Transverse colon (tissue), 4 donors: ENCODE measurements around the gene TRAPPC2L. TPM values are rescaled to one million over a fixed set of nuclear protein-coding genes. Genes with fewer than 3 reads are reported as not detected.

Source experiments
- DNase-seq: peaks from one replicate; pipeline ENCODE4 v3.0.0-alpha.2; 2019
- H3K27ac ChIP-seq, 4 donors: fragments of 200-600 bp; sonication (generic); 2 replicates each; pipeline ENCODE4 v1.5.1; 2016 to 2018; ENCODE audit warnings: inconsistent platforms in 4 of 4
- H3K27me3 ChIP-seq: fragments of 200-600 bp; sonication (generic); 2 replicates; pipeline ENCODE4 v1.5.1; 2017; ENCODE audit warnings: inconsistent platforms
- H3K36me3 ChIP-seq, 4 donors: fragments of 200-600 bp; sonication (generic); 2 replicates each; pipeline ENCODE4 v1.5.1; 2017 to 2019; ENCODE audit warnings: inconsistent platforms in 4 of 4
- H3K4me1 ChIP-seq, 4 donors: fragments of 200-600 bp; sonication (generic); 2 replicates each; pipeline ENCODE4 v1.5.1; 2017 to 2020; ENCODE audit warnings: inconsistent platforms in 4 of 4
- H3K4me3 ChIP-seq, 4 donors: fragments of 200-600 bp; sonication (generic); 1 replicate in 1 of 4; 2 replicates in 3 of 4; pipeline versions ENCODE4 v1.5.1 to v1.6.1; 2017 to 2019; ENCODE audit warnings: inconsistent platforms in 4 of 4
- H3K9me3 ChIP-seq, 2 donors: fragments of 200-600 bp; sonication (generic); 2 replicates each; pipeline ENCODE4 v1.5.1; 2017 to 2019; ENCODE audit warnings: inconsistent platforms in 2 of 2
- CTCF ChIP-seq, 5 experiments: fragments of 200-600 bp in 3 of 5; fragments of 450-650 bp in 2 of 5; sonication (generic) in 3 of 5; IDR thresholded peaks; 1 replicate in 2 of 5; 2 replicates in 3 of 5; pipeline ENCODE4 v1.5.1; 2016 to 2017; ENCODE audit warnings: antibody characterized with exemption in 5 of 5, inconsistent platforms in 3 of 5, mild to moderate bottlenecking in 2 of 5, moderate library complexity in 1 of 5
- EP300 ChIP-seq: sonication (generic); formaldehyde crosslinking; IDR thresholded peaks from one replicate; pipeline ENCODE4 v1.6.1; 2017; ENCODE audit warnings: antibody characterized with exemption, low read depth
- POLR2A ChIP-seq: fragments of 450-650 bp; IDR thresholded peaks from one replicate; pipeline ENCODE4 v1.6.1; 2016; ENCODE audit warnings: antibody characterized with exemption, mild to moderate bottlenecking, moderate library complexity
- POLR2AphosphoS5 ChIP-seq, 3 donors: sonication (generic); formaldehyde crosslinking; IDR thresholded peaks; one replicate each; pipeline ENCODE4 v1.6.1; 2016; ENCODE audit warnings: antibody characterized with exemption in 3 of 3
- WGBS, 2 donors: methylation state at CpG; one replicate each; pipeline ENCODE4 v1.1.5; 2018; ENCODE audit warnings: low coverage in 1 of 2; 5-methylcytosine and 5-hydroxymethylcytosine counted together
- in situ Hi-C, 4 donors: fragments of 200-750 bp; cut with MboI; loops; one replicate each; pipeline versions ENCODE4 v1.15.0 to v1.15.1; 2017; ENCODE audit warnings: low sequenced_read_pairs in 3 of 4, low pct_ligation_motif_present in 1 of 4, low pct_unique_long_range_greater_than_20kb in 1 of 4
- intact Hi-C: fragments of 100-400 bp; cut with DNase I; formaldehyde crosslinking; loops from one replicate; pipeline ENCODE4 v1.15.1; 2023; ENCODE audit warnings: low total_unique reads
- total RNA-seq, 4 donors: library from RNA; depleted of rRNA; stranded (reverse); fragments of >200 nt; gene quantifications; one replicate each; pipeline ENCODE4 v1.1.0, GENCODE V29; 2016

TRAPPC2L gene
- total RNA-seq, 4 donors from 2014 or later, result 9.8 to 34.4 (median 19.7) TPM

GRCh38 chr16:88900662-88901052, 43.7 kb downstream of the TRAPPC2L start:
- intact Hi-C loops (no loop called here), in situ Hi-C loops (no loop called here)
- 85% methylated on average over 12 of the region's 12 CpGs; no CpG with 5 or more reads in 1 of the 2 donors for WGBS, 2 donors
- no peaks in the 10 kb centered on the region for H3K36me3 ChIP-seq
- DNase-seq, result no peak
- TF ChIP-seq POLR2AphosphoS5 (IDR thresholded peaks at IDR 0.05) (no peak), POLR2A (no peak), CTCF (IDR thresholded peaks at IDR 0.05) (no peak), EP300 (no peak)
- no peaks in the 10 kb centered on the region for H3K4me1 ChIP-seq
- no peaks in the 10 kb centered on the region for H3K27me3 ChIP-seq
- no peak overlapping the region for H3K4me3 ChIP-seq
- no peak overlapping the region for H3K27ac ChIP-seq
- no peaks in the 10 kb centered on the region for H3K9me3 ChIP-seq

GRCh38 chr16:88901718-88902337, 44.9 kb downstream of the TRAPPC2L start:
- H3K4me3 ChIP-seq, result no peak overlapping the region
- intact Hi-C loops, result no loop called here
- no peaks in the 10 kb centered on the region for H3K36me3 ChIP-seq
- TF ChIP-seq EP300, result no peak
- WGBS, 2 donors, result 82% methylated on average over 23 of the region's 26 CpGs; no CpG with 5 or more reads in 1 of the 2 donors
- H3K27me3 ChIP-seq, result no peaks in the 10 kb centered on the region
- no peak for DNase-seq
- no peak overlapping the region for H3K27ac ChIP-seq
- no peaks in the 10 kb centered on the region for H3K9me3 ChIP-seq
- in situ Hi-C loops, result no loop called here
- H3K4me1 ChIP-seq, result no peaks in the 10 kb centered on the region

GRCh38 chr16:88902744-88903143, 45.8 kb downstream of the TRAPPC2L start:
- Histone ChIP-seq H3K27ac (no peak overlapping the region), H3K4me1 (no peaks in the 10 kb centered on the region), H3K36me3 (no peaks in the 10 kb centered on the region), H3K4me3 (no peak overlapping the region), H3K9me3 (no peaks in the 10 kb centered on the region), H3K27me3 (no peaks in the 10 kb centered on the region)
- 70 to 74% methylated on average over 2 to 16 of the region's 16 CpGs for WGBS, 2 donors
- in situ Hi-C loops (no loop called here), intact Hi-C loops (no loop called here)
- TF ChIP-seq POLR2A (no peak), EP300 (no peak), CTCF (IDR thresholded peaks at IDR 0.05) (no peak), POLR2AphosphoS5 (IDR thresholded peaks at IDR 0.05) (no peak)
- DNase-seq, result no peak

DNA sequence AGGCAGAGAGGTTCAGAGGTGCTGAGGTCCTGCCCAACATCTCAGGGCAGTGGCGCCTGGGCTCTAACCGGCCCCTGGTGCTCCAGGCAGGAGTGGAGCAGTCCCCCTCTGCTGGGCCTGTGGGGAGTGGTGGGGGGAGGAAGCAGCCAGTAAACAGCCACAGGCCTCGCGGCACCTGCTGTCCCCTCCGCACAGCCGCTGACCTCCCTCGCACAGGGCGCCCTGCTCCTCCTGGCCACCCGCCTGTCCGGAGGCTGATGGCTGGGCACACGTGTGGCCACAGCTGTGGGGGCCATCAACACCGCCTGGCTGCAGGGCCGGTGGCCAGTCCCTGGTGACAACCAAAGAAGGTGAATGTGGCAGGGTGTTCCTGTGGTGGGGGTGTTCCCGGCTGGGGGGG, 46.3 kb downstream of the TRAPPC2L start:
- WGBS, 2 donors, result 90% methylated on average over 10 of the region's 14 CpGs; no CpG with 5 or more reads in 1 of the 2 donors
- Histone ChIP-seq H3K4me1 (no peaks in the 10 kb centered on the region), H3K27ac (no peak overlapping the region), H3K4me3 (no peak overlapping the region), H3K27me3 (no peaks in the 10 kb centered on the region), H3K36me3 (no peaks in the 10 kb centered on the region), H3K9me3 (no peaks in the 10 kb centered on the region)
- in situ Hi-C loops, result no loop called here
- TF ChIP-seq POLR2A, result no peak
- TF ChIP-seq EP300, result no peak
- no peak for TF ChIP-seq POLR2AphosphoS5 (IDR thresholded peaks at IDR 0.05)
- TF ChIP-seq CTCF (IDR thresholded peaks at IDR 0.05), result no peak
- intact Hi-C loops, result no loop called here
- no peak for DNase-seq
